Measurements from ENCODE around the gene MAML2.

GRCh38 chr11:96287822-96288439, 55.1 kb downstream of the MAML2 start:
- TF ChIP-seq POLR2AphosphoS5 (IDR thresholded peaks at IDR 0.05; ENCODE audit: low read depth, low read length) (no peak), CTCF (IDR thresholded peaks at IDR 0.05; ENCODE audit: control extremely low read depth in 1 of 3, insufficient read depth in 1 of 3, low read depth in 1 of 3, low read length in 3 of 3) (no peak), EGR1 (IDR thresholded peaks at IDR 0.05; ENCODE audit: borderline replicate concordance, low read depth, low read length) (no peak), CEBPB (IDR thresholded peaks at IDR 0.05; ENCODE audit: low read depth, low read length) (no peak)
